Astrocyte of the spinal cord (primary cell): Measurements from ENCODE around the gene NMD3.

Experiments
- DNase-seq: peaks from one replicate; pipeline ENCODE4 v3.0.0; 2011; ENCODE audit warnings: low read depth, low spot score
- H3K4me3 ChIP-seq: 2 replicates; pipeline ENCODE4 v1.5.1; 2011; ENCODE audit warnings: low read depth, mild to moderate bottlenecking, low read length, moderate library complexity
- in situ Hi-C: cut with HindIII; loops from 2 replicates; pipeline ENCODE4 v1.10.0; 2017; ENCODE audit warnings: low sequenced_read_pairs
- TF ChIP-seq, protein P1 (sequence below): IDR thresholded peaks from 2 replicates; pipeline ENCODE4 v1.5.1; 2012; ENCODE audit warnings: low read depth, mild to moderate bottlenecking, low read length, inconsistent platforms

The NMD3 gene

DNA sequence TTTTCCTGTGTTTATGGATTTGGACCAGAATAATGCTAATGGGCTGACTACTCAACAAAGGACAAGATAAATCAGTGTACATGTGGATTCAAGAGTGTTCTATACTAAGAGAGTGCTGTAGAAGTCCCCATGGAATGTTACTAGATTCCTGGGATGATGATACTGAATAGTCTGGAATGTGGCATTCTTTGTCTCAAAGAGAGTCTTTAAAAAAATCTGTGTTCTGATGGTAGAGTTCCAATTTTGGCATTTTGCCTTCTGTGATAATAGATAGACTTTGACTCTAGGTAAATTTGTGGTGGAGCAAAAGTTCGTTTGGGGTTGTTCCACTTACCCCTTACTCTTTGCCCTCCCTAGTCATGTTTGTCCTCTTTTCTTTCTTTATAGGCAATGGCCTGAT lies 43.7 kb downstream of the NMD3 start:
- TF ChIP-seq, protein P1, sequence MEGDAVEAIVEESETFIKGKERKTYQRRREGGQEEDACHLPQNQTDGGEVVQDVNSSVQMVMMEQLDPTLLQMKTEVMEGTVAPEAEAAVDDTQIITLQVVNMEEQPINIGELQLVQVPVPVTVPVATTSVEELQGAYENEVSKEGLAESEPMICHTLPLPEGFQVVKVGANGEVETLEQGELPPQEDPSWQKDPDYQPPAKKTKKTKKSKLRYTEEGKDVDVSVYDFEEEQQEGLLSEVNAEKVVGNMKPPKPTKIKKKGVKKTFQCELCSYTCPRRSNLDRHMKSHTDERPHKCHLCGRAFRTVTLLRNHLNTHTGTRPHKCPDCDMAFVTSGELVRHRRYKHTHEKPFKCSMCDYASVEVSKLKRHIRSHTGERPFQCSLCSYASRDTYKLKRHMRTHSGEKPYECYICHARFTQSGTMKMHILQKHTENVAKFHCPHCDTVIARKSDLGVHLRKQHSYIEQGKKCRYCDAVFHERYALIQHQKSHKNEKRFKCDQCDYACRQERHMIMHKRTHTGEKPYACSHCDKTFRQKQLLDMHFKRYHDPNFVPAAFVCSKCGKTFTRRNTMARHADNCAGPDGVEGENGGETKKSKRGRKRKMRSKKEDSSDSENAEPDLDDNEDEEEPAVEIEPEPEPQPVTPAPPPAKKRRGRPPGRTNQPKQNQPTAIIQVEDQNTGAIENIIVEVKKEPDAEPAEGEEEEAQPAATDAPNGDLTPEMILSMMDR = no peak
- in situ Hi-C loops = no loop called here
- H3K4me3 ChIP-seq = no peak overlapping the region
- no peak for DNase-seq

DNA sequence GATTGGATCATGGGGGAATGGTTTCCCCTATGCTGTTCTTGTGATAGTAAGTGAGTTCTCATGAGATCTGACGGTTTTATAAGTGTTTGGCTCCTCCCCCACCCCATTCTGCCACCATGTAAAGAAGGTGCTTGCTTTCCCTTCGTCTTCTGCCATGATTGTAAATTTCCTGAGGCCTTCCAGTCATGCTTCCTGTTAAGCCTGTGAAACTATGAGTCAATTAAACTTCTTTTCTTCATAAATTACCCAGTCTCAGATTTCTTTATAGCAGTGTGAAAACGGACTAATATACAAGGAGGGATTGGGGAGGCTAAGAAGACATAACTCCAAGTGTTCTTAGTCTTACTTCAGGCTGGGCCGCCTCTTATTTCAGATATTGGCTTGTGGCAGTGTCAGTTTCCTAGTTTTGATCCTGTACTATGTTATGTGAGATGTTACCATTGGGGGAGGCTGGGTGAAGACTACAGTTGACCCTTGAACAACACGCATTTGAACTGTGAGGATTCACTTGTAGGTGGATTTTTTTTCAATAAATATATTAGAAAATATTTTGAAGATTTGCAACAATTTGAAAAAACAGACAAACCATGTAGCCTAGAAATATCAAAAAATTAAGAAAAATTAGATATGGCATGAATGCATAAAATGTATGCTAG lies 44.9 kb downstream of the NMD3 start:
- in situ Hi-C loops = no loop called here
- no peak for DNase-seq
- TF ChIP-seq, protein P1 = no peak
- H3K4me3 ChIP-seq = no peak overlapping the region

DNA sequence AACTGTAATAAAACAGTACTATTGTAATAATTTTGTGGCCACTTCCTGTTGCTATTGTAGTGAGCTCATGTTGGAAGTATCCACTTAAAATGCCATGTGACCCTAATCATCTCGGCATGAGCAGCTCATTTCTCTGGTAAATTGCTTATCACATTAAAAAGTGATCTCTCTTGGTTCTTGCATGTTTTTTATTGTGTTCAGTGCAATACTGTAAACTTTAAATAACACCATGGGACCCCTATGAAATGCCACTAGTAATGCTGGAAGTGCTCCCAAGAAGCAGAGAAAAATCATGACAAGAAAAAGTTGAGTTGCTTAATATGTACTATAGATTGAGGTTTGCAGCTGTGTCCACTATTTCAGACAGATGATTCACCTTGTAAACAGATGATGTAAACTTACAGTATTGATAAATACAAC lies 45.6 kb downstream of the NMD3 start:
- no peak overlapping the region for H3K4me3 ChIP-seq
- in situ Hi-C loops = no loop called here
- DNase-seq = peak; percentile 76
- TF ChIP-seq, protein P1 = no peak

DNA sequence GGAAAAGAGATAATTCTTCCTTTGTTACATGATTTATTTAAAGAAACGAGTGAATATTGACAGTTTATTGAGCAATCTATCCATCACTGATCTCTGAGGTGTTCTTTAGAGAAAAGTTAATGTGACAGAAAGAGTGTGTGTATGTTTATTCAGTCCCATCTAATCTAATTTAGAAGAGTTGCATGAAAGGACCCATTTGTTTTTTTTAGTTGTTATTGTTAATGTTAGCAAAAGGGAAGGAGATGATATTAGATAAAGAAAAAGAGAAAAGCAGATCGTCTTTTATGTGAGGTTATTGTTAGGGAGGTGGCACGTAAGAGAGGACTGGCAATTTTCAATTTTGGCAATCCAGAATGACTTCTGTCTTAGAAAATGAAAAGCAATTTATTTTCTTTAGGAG lies 46.5 kb downstream of the NMD3 start:
- no peak overlapping the region for H3K4me3 ChIP-seq
- in situ Hi-C loops = no loop called here
- TF ChIP-seq, protein P1 = no peak
- no peak for DNase-seq

DNA sequence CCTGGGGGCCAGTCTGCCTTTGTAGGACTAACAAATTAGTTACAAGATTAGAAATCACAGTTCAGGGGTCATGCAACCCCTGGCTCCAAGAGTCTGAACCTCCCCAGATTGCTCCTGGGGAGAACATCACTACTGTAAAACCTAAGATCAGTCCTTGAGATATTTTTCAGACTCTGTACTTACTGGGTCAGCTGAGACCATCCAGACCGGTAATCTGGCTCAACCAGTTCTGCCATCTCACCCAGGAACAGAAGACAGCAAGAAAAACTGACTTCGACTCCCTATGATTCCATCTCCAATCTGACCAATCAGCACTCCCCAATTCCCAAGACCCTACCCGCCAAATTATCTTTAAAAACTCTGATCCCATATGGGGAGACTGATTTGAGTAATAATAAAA lies 47.5 kb downstream of the NMD3 start:
- in situ Hi-C loops = no loop called here
- H3K4me3 ChIP-seq = no peak overlapping the region
- DNase-seq = no peak
- TF ChIP-seq, protein P1 = no peak

DNA sequence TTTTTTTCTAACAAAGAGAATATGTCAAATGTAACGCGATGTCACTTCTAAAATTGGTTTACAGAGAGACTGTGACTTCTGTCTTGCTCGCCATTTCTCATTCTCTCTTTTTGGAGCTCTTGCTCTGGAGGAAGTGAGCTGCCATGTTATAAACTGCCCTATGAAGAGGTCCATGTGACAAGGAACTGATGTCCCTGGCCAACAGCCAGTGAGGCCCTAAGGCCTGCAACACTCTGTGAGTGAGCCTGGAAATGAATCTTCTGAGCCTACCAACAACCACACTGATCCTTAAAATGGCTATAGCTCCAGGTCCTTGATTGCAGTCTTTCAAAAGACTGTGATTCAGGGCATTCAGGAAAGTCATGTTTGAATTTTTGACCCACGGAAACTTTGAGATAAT lies 49.9 kb downstream of the NMD3 start:
- in situ Hi-C loops = no loop called here
- TF ChIP-seq, protein P1 = no peak
- DNase-seq = no peak
- H3K4me3 ChIP-seq = no peak overlapping the region
